Heart right ventricle (tissue), 16 donors: ENCODE results near the gene P2RY8. TPM values are rescaled to one million over a fixed set of nuclear protein-coding genes. Genes with fewer than 3 reads are reported as not detected.
"Not testable (repeated sequence)": the region's sequence is repeated elsewhere in the genome, so short reads cannot be mapped to it uniquely, and the experiment has no call there.

ENCODE experiments used
- ATAC-seq, 8 donors: fragments of 200-7000 bp; cut with Tn5 transposase; one replicate each; pipeline ENCODE4 v1.9.1; 2020; ENCODE audit warnings: mild to moderate bottlenecking in 8 of 8, moderate library complexity in 8 of 8, moderate number of reproducible peaks in 1 of 8
- DNase-seq, 2 donors: peaks; one replicate each; pipeline ENCODE4 v3.0.0-alpha.2; 2020
- H3K27ac ChIP-seq, 10 donors: fragments of 200-600 bp; sonication (generic) in 2 of 10; one replicate each; pipeline versions ENCODE4 v1.5.0 to v1.8.0; 2020 to 2022; ENCODE audit warnings: mild to moderate bottlenecking in 3 of 10
- H3K27me3 ChIP-seq, 7 donors: fragments of 200-600 bp; one replicate each; pipeline ENCODE4 v1.8.0; 2021 to 2022; ENCODE audit warnings: mild to moderate bottlenecking in 2 of 7
- H3K36me3 ChIP-seq, 9 donors: fragments of 200-600 bp; sonication (generic) in 1 of 9; one replicate each; pipeline versions ENCODE4 v1.5.0 to v1.8.0; 2020 to 2022; ENCODE audit warnings: mild to moderate bottlenecking in 2 of 9
- H3K4me1 ChIP-seq, 9 donors: fragments of 200-600 bp; sonication (generic) in 1 of 9; one replicate each; pipeline versions ENCODE4 v1.5.0 to v1.8.0; 2020 to 2022; ENCODE audit warnings: mild to moderate bottlenecking in 4 of 9
- H3K4me3 ChIP-seq, 10 donors: fragments of 200-600 bp; sonication (generic) in 2 of 10; one replicate each; pipeline versions ENCODE4 v1.5.0 to v1.8.0; 2020 to 2022; ENCODE audit warnings: mild to moderate bottlenecking in 7 of 10, moderate library complexity in 2 of 10
- H3K9me3 ChIP-seq, 11 donors: fragments of 200-600 bp in 10 of 11; sonication (generic) in 2 of 11; one replicate each; pipeline versions ENCODE4 v1.5.0 to v1.8.0; 2013 to 2022; ENCODE audit warnings: mild to moderate bottlenecking in 2 of 11, control low read depth in 1 of 11, moderate library complexity in 1 of 11
- WGBS, 2 donors: extraction: QIAGEN DNeasy Blood & Tissue Kit; methylation state at CpG; one replicate each; pipeline ENCODE4 v1.1.7; 2013; ENCODE audit warnings: inconsistent platforms in 1 of 2; 5-methylcytosine and 5-hydroxymethylcytosine counted together
- intact Hi-C, 10 donors: fragments of 100-400 bp; cut with DNase I; formaldehyde crosslinking; loops; one replicate each; pipeline versions ENCODE4 v1.11.1 to v1.14.2; 2022
- polyA plus RNA-seq, 2 donors: library from polyadenylated mRNA; stranded (reverse); fragments of 200-250 nt; gene quantifications; one replicate each; pipeline ENCODE4 v1.2.3, GENCODE V29; 2013
- total RNA-seq, 10 donors: library from RNA; stranded (reverse); fragmentation: NEBNext Ultra II Directional in 3 of 10; extraction: Animal tissue kit (Norgen Biotek cat#: 25700) in 3 of 10; gene quantifications; one replicate each; pipeline versions ENCODE4 v1.2.1 to v1.2.4, GENCODE V29; 2021 to 2023
- TF ChIP-seq, protein P1 (sequence below), 9 donors: fragments of 200-600 bp; sonication (generic) in 2 of 9; IDR thresholded peaks; one replicate each; pipeline versions ENCODE4 v1.5.0 to v1.8.0; 2021 to 2022; ENCODE audit warnings: antibody characterized with exemption in 9 of 9, mild to moderate bottlenecking in 5 of 9, moderate library complexity in 1 of 9
- donor health status: Arrhythmogenic right ventricular cardiomyopathy.
- donor health status: ischemic (EF 13 %, LVEDD 7.1; RV severe dilation, severe dysfunction).
- donor health status: healthy with polysubstance abuse.
- donor health status: DM: no; HTN: yes; CAD: no.
- donor health status: DM: no; HTN: no; CAD: no.
- donor health status: ischemic (EF 25% LVEDD 6.9; RV normal size, moderate dysfunction).
- donor health status: ischemic (EF 25% LVEDD 5.7; RV mildly dilated, moderate dysfunction).
- donor health status: healthy.
- donor health status: DM: yes; HTN: yes; CAD: no.
- donor health status: Ischemic cardiomyopathy.
- donor health status: ischemic (EF 35%, LVEDD 5.7; RV mildly dilated, moderate dysfunction).
- donor health status: nonischemic (EF 11% LVEDD 7.7; RV severe dilation, severe dysfunction).
- donor health status: DM: yes; HTN: yes; CAD: no.
- donor health status: PGD.
- donor health status: ischemic (EF 29% LVEDD 5.4; RV normal size, mild dysfunction).
- donor health status: nonischemic (EF 23%, LVEDD 6.1; RV moderate dilation, normal function).

Gene P2RY8
- total and polyA plus RNA-seq, 12 donors: 1.0 to 6.7 (median 4.0) TPM

DNA sequence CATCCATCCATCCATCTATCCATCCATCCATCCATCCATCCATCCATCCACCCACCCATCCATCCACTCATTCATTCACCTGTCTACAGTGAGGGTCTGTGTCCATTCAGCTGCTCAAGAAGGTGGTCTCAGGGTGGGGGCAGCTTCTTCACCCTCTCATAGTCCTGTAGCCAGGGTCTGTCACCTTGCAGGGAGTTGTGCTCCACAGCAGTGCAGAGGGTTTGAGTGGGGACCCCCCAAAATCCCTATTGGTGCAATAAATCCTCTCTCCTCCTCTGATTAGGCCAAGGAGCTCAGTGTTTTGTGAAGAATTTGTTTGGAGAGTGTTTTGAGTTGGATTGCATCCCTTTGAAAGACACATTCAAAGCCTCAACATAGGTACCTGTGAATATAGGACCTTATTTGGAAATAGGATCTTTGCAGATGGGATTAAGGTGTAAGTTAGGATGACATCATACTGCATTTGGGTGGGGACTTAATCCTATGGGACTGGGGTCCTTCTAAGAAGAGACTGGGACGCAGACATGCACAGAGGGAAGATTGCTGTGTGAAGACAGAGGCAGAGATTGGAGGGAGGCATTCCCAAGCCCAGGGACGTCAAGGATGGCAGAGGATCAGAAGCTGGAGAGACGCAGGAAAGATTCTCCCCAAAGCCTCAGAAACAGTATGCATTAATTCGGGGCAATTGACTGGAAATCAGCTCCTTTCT lies 12.0 kb downstream of the P2RY8 start:
- Histone ChIP-seq H3K27me3 (peaks cover 0 to 7% (median 0%) of the 10 kb centered on the region in 7 donors), H3K36me3 (no peaks in the 10 kb centered on the region), H3K4me1 (peaks cover 0 to 16% (median 0%) of the 10 kb centered on the region in 9 donors), H3K4me3 (no peak overlapping the region), H3K27ac (no peak overlapping the region), H3K9me3 (no peaks in the 10 kb centered on the region)
- intact Hi-C loops: no loop called here
- ATAC-seq (no peak), DNase-seq (no peak)
- WGBS, 2 donors: 76 to 82% methylated on average over 4 of the region's 4 CpGs
- TF ChIP-seq, protein P1, sequence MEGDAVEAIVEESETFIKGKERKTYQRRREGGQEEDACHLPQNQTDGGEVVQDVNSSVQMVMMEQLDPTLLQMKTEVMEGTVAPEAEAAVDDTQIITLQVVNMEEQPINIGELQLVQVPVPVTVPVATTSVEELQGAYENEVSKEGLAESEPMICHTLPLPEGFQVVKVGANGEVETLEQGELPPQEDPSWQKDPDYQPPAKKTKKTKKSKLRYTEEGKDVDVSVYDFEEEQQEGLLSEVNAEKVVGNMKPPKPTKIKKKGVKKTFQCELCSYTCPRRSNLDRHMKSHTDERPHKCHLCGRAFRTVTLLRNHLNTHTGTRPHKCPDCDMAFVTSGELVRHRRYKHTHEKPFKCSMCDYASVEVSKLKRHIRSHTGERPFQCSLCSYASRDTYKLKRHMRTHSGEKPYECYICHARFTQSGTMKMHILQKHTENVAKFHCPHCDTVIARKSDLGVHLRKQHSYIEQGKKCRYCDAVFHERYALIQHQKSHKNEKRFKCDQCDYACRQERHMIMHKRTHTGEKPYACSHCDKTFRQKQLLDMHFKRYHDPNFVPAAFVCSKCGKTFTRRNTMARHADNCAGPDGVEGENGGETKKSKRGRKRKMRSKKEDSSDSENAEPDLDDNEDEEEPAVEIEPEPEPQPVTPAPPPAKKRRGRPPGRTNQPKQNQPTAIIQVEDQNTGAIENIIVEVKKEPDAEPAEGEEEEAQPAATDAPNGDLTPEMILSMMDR (IDR thresholded peaks at IDR 0.05): no peak

DNA sequence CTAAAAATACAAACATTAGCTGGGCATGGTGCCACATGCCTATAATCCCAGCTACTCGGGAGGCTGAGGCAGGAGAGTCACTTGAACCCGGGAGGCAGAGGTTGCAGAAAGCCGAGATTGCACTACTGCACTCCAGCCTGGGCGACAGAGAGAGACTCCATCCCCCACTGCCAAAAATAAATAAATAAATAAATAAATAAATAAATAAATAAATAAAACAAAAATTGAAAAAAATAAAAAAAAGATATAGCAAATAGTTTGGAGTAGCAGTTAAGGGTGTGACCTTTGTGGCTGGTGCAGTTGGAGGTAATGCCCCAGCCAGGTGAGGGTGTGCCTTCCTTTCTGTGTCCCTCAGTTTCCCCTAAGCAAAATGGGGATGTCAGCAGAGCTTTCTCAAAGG lies 14.1 kb downstream of the P2RY8 start:
- DNase-seq, H3K9me3 ChIP-seq, intact Hi-C loops, H3K36me3 ChIP-seq, H3K4me3 ChIP-seq, H3K27ac ChIP-seq, H3K27me3 ChIP-seq, ATAC-seq: not testable (repeated sequence)
- H3K4me1 ChIP-seq: peaks cover 0 to 18% (median 0%) of the 10 kb centered on the region in 9 donors
- 71 to 72% methylated on average over 4 of the region's 4 CpGs for WGBS, 2 donors

DNA sequence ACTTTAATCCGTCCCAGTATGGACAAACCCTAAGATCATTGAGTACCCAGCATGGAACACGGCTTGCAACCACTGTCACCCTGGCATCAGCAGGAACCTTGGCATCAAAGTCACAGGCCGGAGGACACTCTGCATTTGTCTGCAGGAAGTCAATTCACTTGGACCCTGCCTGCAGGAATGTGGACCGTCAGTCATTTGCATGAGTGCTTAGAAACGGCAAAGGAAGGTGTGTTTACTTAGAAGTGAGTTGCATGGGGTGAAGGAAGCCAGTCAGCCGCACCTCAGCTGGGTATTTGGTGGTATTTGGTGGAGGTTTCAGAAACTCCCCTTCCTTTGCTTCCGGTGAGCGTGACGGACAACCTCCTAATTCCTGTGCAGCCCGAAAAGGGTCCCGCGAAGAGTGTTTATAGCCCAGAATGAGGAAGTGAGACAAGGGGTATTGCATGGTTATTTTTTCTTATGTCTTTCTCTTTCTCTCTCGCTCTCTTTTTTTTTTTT lies 15.5 kb downstream of the P2RY8 start:
- no peak for DNase-seq
- no peaks in the 10 kb centered on the region for H3K36me3 ChIP-seq
- 52 to 63% methylated on average over 13 of the region's 13 CpGs for WGBS, 2 donors
- peak overlapping the region in 1 of 10 donors; percentile 72 for H3K27ac ChIP-seq
- ATAC-seq: peak in 1 of 8 donors; percentile 31
- TF ChIP-seq, protein P1 (IDR thresholded peaks at IDR 0.05): no peak
- peaks cover 0 to 28% (median 0%) of the 10 kb centered on the region in 9 donors for H3K4me1 ChIP-seq
- peak overlapping the region in 1 of 10 donors; percentile 39 for H3K4me3 ChIP-seq
- no peaks in the 10 kb centered on the region for H3K27me3 ChIP-seq
- intact Hi-C loops: no loop called here
- no peaks in the 10 kb centered on the region for H3K9me3 ChIP-seq

- no peak overlapping the region for H3K4me3 ChIP-seq
- intact Hi-C loops: no loop called here
- no peak overlapping the region for H3K27ac ChIP-seq
- H3K4me1 ChIP-seq: peaks cover 0 to 28% (median 0%) of the 10 kb centered on the region in 9 donors
- H3K36me3 ChIP-seq: no peaks in the 10 kb centered on the region
- no peak for DNase-seq
- no peaks in the 10 kb centered on the region for H3K27me3 ChIP-seq
- ATAC-seq: no peak
- H3K9me3 ChIP-seq: no peaks in the 10 kb centered on the region
- 58 to 68% methylated on average over 2 of the region's 2 CpGs for WGBS, 2 donors
- TF ChIP-seq, protein P1 (IDR thresholded peaks at IDR 0.05): no peak
These were observed 16.6 kb downstream of the P2RY8 start for GRCh38 chrX:1520350-1520749.

- H3K27me3 ChIP-seq: no peaks in the 10 kb centered on the region
- ATAC-seq (no peak), DNase-seq (no peak)
- WGBS, 2 donors: 98 to 100% methylated on average over 2 of the region's 2 CpGs
- no peaks in the 10 kb centered on the region for H3K9me3 ChIP-seq
- intact Hi-C loops: no loop called here
- H3K4me1 ChIP-seq: peaks cover 0 to 28% (median 0%) of the 10 kb centered on the region in 9 donors
- H3K27ac ChIP-seq: no peak overlapping the region
- TF ChIP-seq, protein P1 (IDR thresholded peaks at IDR 0.05): no peak
- no peak overlapping the region for H3K4me3 ChIP-seq
- no peaks in the 10 kb centered on the region for H3K36me3 ChIP-seq
These were observed 17.9 kb downstream of the P2RY8 start for GRCh38 chrX:1519022-1519497.
